ENCODE measurements around the gene PIK3CA. TPM values are rescaled to one million over a fixed set of nuclear protein-coding genes. Genes with fewer than 3 reads are reported as not detected.

The PIK3CA gene
- total RNA-seq, 1 experiment from 2014 or later, result 12.0 TPM

DNA sequence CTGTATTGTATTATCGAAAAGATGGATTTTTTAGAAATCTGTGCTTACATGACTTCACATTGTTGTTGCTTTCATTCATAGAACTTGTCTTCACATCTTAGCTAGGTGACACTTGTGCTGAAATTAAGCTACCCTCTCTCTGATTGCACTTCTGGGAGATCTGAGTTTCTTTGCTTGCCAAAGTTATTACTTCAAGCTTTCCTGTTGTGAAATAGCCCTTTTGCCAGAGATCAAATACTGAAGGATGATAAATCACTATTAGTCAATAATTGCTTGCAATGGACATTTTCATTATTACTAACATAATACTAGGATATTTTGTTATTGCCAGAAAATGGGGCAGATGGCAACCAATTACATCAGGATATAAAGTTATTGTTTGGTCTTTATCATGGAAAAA is 34.7 kb downstream of the PIK3CA start:
- Mint-ChIP-seq H3K27ac (no peak overlapping the region), H3K9me3 (no peaks in the 10 kb centered on the region), H3K27me3 (ENCODE audit: low read depth) (no peaks in the 10 kb centered on the region), H3K4me3 (no peak overlapping the region), H3K4me1 (peaks cover 29 to 33% of the 10 kb centered on the region in 2 experiments), H3K36me3 (ENCODE audit: insufficient read depth in 1 of 3, low read depth in 3 of 3) (no peaks in the 10 kb centered on the region; a peak in 1 of 7 replicates)
- no peak overlapping the region for H3K27ac ChIP-seq (ENCODE audit: insufficient read length, low read depth, low read length)
- H4K20me1 ChIP-seq (ENCODE audit: control insufficient read depth, insufficient read depth, insufficient read length), result no peaks in the 10 kb centered on the region
- DNase-seq, result no peak
- no peaks in the 10 kb centered on the region for H3K23me2 ChIP-seq (ENCODE audit: insufficient read length, low read depth, low read length, poor library complexity, severe bottlenecking)
- H3K18ac ChIP-seq (ENCODE audit: insufficient read length, low read depth, low read length), result no peak overlapping the region
- H4K91ac ChIP-seq (ENCODE audit: insufficient read length, low read depth, low read length), result no peak overlapping the region
- H2AFZ ChIP-seq (ENCODE audit: low read length), result no peak overlapping the region
- no peak overlapping the region for H4K8ac ChIP-seq (replicated peaks; ENCODE audit: insufficient read length, low read depth, low read length)
- H3K4me2 ChIP-seq (ENCODE audit: insufficient read depth, insufficient read length, low read length), result no peak overlapping the region
- H2AK5ac ChIP-seq (ENCODE audit: insufficient read length, low read length), result no peak overlapping the region
- WGBS (ENCODE audit: extremely low coverage, insufficient read length, low lambda C conversion rate), result no CpG with 5 or more reads among the region's 1 CpG
- no peak overlapping the region for H2BK5ac ChIP-seq (ENCODE audit: insufficient read length, low read length)
- TF ChIP-seq, protein P1, sequence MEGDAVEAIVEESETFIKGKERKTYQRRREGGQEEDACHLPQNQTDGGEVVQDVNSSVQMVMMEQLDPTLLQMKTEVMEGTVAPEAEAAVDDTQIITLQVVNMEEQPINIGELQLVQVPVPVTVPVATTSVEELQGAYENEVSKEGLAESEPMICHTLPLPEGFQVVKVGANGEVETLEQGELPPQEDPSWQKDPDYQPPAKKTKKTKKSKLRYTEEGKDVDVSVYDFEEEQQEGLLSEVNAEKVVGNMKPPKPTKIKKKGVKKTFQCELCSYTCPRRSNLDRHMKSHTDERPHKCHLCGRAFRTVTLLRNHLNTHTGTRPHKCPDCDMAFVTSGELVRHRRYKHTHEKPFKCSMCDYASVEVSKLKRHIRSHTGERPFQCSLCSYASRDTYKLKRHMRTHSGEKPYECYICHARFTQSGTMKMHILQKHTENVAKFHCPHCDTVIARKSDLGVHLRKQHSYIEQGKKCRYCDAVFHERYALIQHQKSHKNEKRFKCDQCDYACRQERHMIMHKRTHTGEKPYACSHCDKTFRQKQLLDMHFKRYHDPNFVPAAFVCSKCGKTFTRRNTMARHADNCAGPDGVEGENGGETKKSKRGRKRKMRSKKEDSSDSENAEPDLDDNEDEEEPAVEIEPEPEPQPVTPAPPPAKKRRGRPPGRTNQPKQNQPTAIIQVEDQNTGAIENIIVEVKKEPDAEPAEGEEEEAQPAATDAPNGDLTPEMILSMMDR (conservative IDR thresholded peaks at IDR 0.05), result no peak
- H3K23ac ChIP-seq (ENCODE audit: insufficient read length, low read depth, low read length), result no peak overlapping the region
- H2BK12ac ChIP-seq (ENCODE audit: insufficient read length, low read depth, low read length), result no peak overlapping the region
- H3K79me2 ChIP-seq (ENCODE audit: insufficient read depth, low read length), result no peaks in the 10 kb centered on the region
- no peak overlapping the region for H4K5ac ChIP-seq (ENCODE audit: insufficient read length, low read depth, low read length)
- no peaks in the 10 kb centered on the region for H3K9me3 ChIP-seq (ENCODE audit: control insufficient read depth, low read depth, low read length)
- H3K79me1 ChIP-seq (ENCODE audit: insufficient read depth, low read depth, low read length, poor library complexity, severe bottlenecking), result no peaks in the 10 kb centered on the region
- H3K9ac ChIP-seq (ENCODE audit: extremely low read depth, insufficient read length, low read length), result no peak overlapping the region
- no peak overlapping the region for H3K4ac ChIP-seq (ENCODE audit: low read depth, low read length)
- H3K56ac ChIP-seq (ENCODE audit: insufficient read length, low read depth, low read length), result no peak overlapping the region
- H3K14ac ChIP-seq (ENCODE audit: insufficient read depth, low read length), result no peak overlapping the region
- H2BK15ac ChIP-seq (ENCODE audit: low read depth, low read length), result no peak overlapping the region
- no peaks in the 10 kb centered on the region for H3K27me3 ChIP-seq (ENCODE audit: insufficient read depth, low read length)
- no peaks in the 10 kb centered on the region; the same call in 1 of the 2 replicates for H3K4me1 ChIP-seq (ENCODE audit: insufficient read depth, low read length)
- no peak overlapping the region for H3T11ph ChIP-seq (ENCODE audit: low read length)
- H2BK20ac ChIP-seq (ENCODE audit: low read depth, low read length, poor library complexity, severe bottlenecking), result no peak overlapping the region
- H2BK120ac ChIP-seq (ENCODE audit: low read depth, low read length, poor library complexity, severe bottlenecking), result no peak overlapping the region

All from H9 (cell line).